IMR-90 (cell line): Measurements from ENCODE around the gene PILRB. TPM values are rescaled to one million over a fixed set of nuclear protein-coding genes. Genes with fewer than 3 reads are reported as not detected.

Source experiments
- ATAC-seq: fragments of 200-7000 bp; cut with Tn5 transposase; 2 replicates; pipeline ENCODE4 v1.9.1; 2020; ENCODE audit warnings: low read depth, mild to moderate bottlenecking, moderate library complexity
- BruUV-seq: library from RNA; stranded (reverse); fragments of 400-500 nt; replicated peaks from 2 replicates; lab custom pipeline; 2021; lab: Mats Ljungman, UMichigan
- CTCF ChIA-PET: fragments of 300-600 bp; formaldehyde crosslinking; extraction: SDS; loops from one replicate; lab custom pipeline; 2021; ENCODE audit warnings: antibody characterized with exemption; lab: Yijun Ruan, JAX
- POLR2A ChIA-PET: fragments of 300-600 bp; sonication (Branson Sonifier 250); formaldehyde crosslinking; loops from one replicate; lab custom pipeline; 2022; ENCODE audit warnings: antibody characterized with exemption; ENCODE audit not compliant: unreplicated experiment; lab: Charles Lee
- DNase-seq: peaks from one replicate; pipeline ENCODE4 v3.0.0; 2013
- H2AFZ ChIP-seq: replicated peaks from 2 replicates; pipeline ENCODE3; 2013; ENCODE audit warnings: low read length, mild to moderate bottlenecking; ENCODE audit not compliant: poor library complexity
- H2AK5ac ChIP-seq: 2 replicates; pipeline ENCODE4 v1.6.1; 2013; ENCODE audit warnings: low read depth, low read length, inconsistent platforms
- H2AK9ac ChIP-seq: replicated peaks from 2 replicates; pipeline ENCODE3; 2013; ENCODE audit warnings: mild to moderate bottlenecking, low read depth, low read length, moderate library complexity; ENCODE audit not compliant: poor library complexity
- H2BK120ac ChIP-seq: 2 replicates; pipeline ENCODE4 v1.6.1; 2013; ENCODE audit warnings: low read depth, low read length, inconsistent platforms
- H2BK15ac ChIP-seq: 3 replicates; pipeline ENCODE4 v1.6.1; 2013; ENCODE audit warnings: low read depth, low read length, inconsistent platforms
- H2BK20ac ChIP-seq: 2 replicates; pipeline ENCODE4 v1.6.1; 2013; ENCODE audit warnings: low read depth, mild to moderate bottlenecking, inconsistent platforms, low read length, moderate library complexity
- H2BK5ac ChIP-seq: 2 replicates; pipeline ENCODE4 v1.6.1; 2013; ENCODE audit warnings: mild to moderate bottlenecking, low read depth, low read length, inconsistent platforms; ENCODE audit not compliant: poor library complexity, severe bottlenecking
- H3K14ac ChIP-seq: replicated peaks from 2 replicates; pipeline ENCODE4 v1.6.1; 2013; ENCODE audit warnings: low read depth, low read length, inconsistent platforms
- H3K18ac ChIP-seq: 2 replicates; pipeline ENCODE4 v1.6.1; 2013; ENCODE audit warnings: low read depth, low read length, control low read depth
- H3K23ac ChIP-seq: 2 replicates; pipeline ENCODE4 v1.6.1; 2013; ENCODE audit warnings: low read depth, low read length, inconsistent platforms
- H3K27ac ChIP-seq: 2 replicates; pipeline ENCODE4 v1.5.1; 2013; ENCODE audit warnings: mild to moderate bottlenecking, control low read depth, low read length; ENCODE audit not compliant: insufficient read depth
- H3K27me3 ChIP-seq: 2 replicates; pipeline ENCODE4 v1.6.1; 2013; ENCODE audit warnings: low read length; ENCODE audit not compliant: control insufficient read depth, insufficient read depth
- H3K36me3 ChIP-seq: 2 replicates; pipeline ENCODE4 v1.6.1; 2013; ENCODE audit warnings: low read length, mixed read lengths; ENCODE audit not compliant: control insufficient read depth, insufficient read depth
- H3K4ac ChIP-seq: 2 replicates; pipeline ENCODE4 v1.6.1; 2013; ENCODE audit warnings: low read depth, low read length, inconsistent platforms
- H3K4me1 ChIP-seq: 2 replicates; pipeline ENCODE4 v1.6.1; 2013; ENCODE audit warnings: low read length, mixed read lengths; ENCODE audit not compliant: control insufficient read depth, insufficient read depth
- H3K4me2 ChIP-seq: 2 replicates; pipeline ENCODE4 v1.6.1; 2013; ENCODE audit warnings: low read depth, mild to moderate bottlenecking, control low read depth, low read length, moderate library complexity
- H3K4me3 ChIP-seq: 2 replicates; pipeline ENCODE4 v1.5.1; 2013; ENCODE audit warnings: low read depth, mild to moderate bottlenecking, control low read depth, low read length, moderate library complexity; ENCODE audit not compliant: insufficient read depth
- H3K56ac ChIP-seq: 2 replicates; pipeline ENCODE4 v1.6.1; 2013; ENCODE audit warnings: low read length, inconsistent platforms; ENCODE audit not compliant: insufficient read depth; ENCODE audit errors: extremely low read depth
- H3K79me1 ChIP-seq, 2 experiments: 2 replicates each; pipeline ENCODE4 v1.6.1; 2013; ENCODE audit warnings: low read length in 2 of 2, inconsistent platforms in 1 of 2, low read depth in 1 of 2
- H3K9ac ChIP-seq: 2 replicates; pipeline ENCODE4 v1.6.1; 2013; ENCODE audit warnings: low read depth, low read length, control low read depth
- H3K9me1 ChIP-seq: 2 replicates; pipeline ENCODE4 v1.6.1; 2013; ENCODE audit warnings: low read length, inconsistent platforms; ENCODE audit not compliant: insufficient read depth
- H3K9me3 ChIP-seq: 2 replicates; pipeline ENCODE4 v1.6.1; 2013; ENCODE audit warnings: low read length; ENCODE audit not compliant: control insufficient read depth, insufficient read depth
- H4K20me1 ChIP-seq: 2 replicates; pipeline ENCODE4 v1.6.1; 2013; ENCODE audit warnings: low read length, inconsistent platforms; ENCODE audit not compliant: insufficient read depth
- H4K5ac ChIP-seq: 2 replicates; pipeline ENCODE4 v1.6.1; 2013; ENCODE audit warnings: mild to moderate bottlenecking, low read depth, low read length, control low read depth
- H4K8ac ChIP-seq, 2 experiments: 2 replicates each; pipeline ENCODE4 v1.6.1; 2013; ENCODE audit warnings: low read depth in 2 of 2, low read length in 2 of 2, control low read depth in 1 of 2, inconsistent platforms in 1 of 2
- H4K91ac ChIP-seq: 2 replicates; pipeline ENCODE4 v1.6.1; 2013; ENCODE audit warnings: low read depth, low read length, inconsistent platforms; ENCODE audit not compliant: insufficient read depth
- ELK1 ChIP-seq: fragments of 150-350 bp; IDR thresholded peaks from 2 replicates; pipeline ENCODE4 v1.6.1; 2016; ENCODE audit warnings: low read depth, mild to moderate bottlenecking, low read length, moderate library complexity, borderline replicate concordance
- dilution Hi-C: fragments of 300-500 bp; cut with HindIII; formaldehyde crosslinking; loops from one replicate; pipeline ENCODE4 v1.14.3; 2018; ENCODE audit warnings: low sequenced_read_pairs; ENCODE audit not compliant: unreplicated experiment
- in situ Hi-C: fragments of 300-500 bp; cut with MboI; formaldehyde crosslinking; loops from 3 replicates; pipeline ENCODE4 v1.14.3; 2019; ENCODE audit warnings: low sequenced_read_pairs, inconsistent platforms, mixed read lengths
- intact Hi-C: fragments of 100-400 bp; cut with micrococcal nuclease; formaldehyde crosslinking; loops from 2 replicates; pipeline ENCODE4 v1.10.0; 2022
- polyA plus RNA-seq, 3 experiments: library from polyadenylated mRNA; depleted of rRNA; stranded (reverse); fragments of >200 nt; gene quantifications; 2 replicates each; pipeline ENCODE4 v1.2.3, GENCODE V29; 2012; ENCODE audit warnings: low replicate concordance in 1 of 3
- total RNA-seq: library from RNA; depleted of rRNA; stranded (reverse); fragments of >200 nt; gene quantifications from 2 replicates; pipeline ENCODE4 v1.2.3, GENCODE V29; 2012

Gene PILRB
- total and polyA plus RNA-seq, 2 of the 4 experiments (the other 2 are of a cell fraction) = 3.4 to 22.2 TPM

GRCh38 chr7:100346921-100347320 lies 11.0 kb upstream of the PILRB start:
- Histone ChIP-seq H2BK15ac (no peak overlapping the region), H3K4me1 (peaks cover 4% of the 10 kb centered on the region), H3K79me1 (peaks cover 20 to 32% of the 10 kb centered on the region in 2 experiments), H3K27me3 (no peaks in the 10 kb centered on the region), H3K56ac (no peak overlapping the region), H2BK20ac (no peak overlapping the region), H3K27ac (no peak overlapping the region), H2AK9ac (no peak overlapping the region), H2AK5ac (no peak overlapping the region), H4K20me1 (peaks cover 4% of the 10 kb centered on the region), H3K18ac (no peak overlapping the region), H3K9me1 (no peaks in the 10 kb centered on the region), H3K4me3 (no peak overlapping the region), H3K4me2 (no peak overlapping the region), H3K23ac (no peak overlapping the region), H3K36me3 (peaks cover 48% of the 10 kb centered on the region), H2AFZ (no peak overlapping the region), H2BK5ac (no peak overlapping the region), H3K14ac (no peak overlapping the region), H3K9ac (no peak overlapping the region), H2BK120ac (no peak overlapping the region), H4K5ac (no peak overlapping the region), H4K8ac (no peak overlapping the region), H4K91ac (no peak overlapping the region), H3K4ac (no peak overlapping the region), H3K9me3 (no peaks in the 10 kb centered on the region)
- no peak for ATAC-seq
- ChIA-PET POLR2A (interaction anchor here (0.6 kb wide), 1 partner anchor 505 kb away, joined by 3 read pairs; the partner anchor contains the start of gene SLC12A9), CTCF (no interaction called here)
- dilution Hi-C loops (no loop called here), in situ Hi-C loops (loop anchor here (10.0 kb wide), 1 partner anchor 212 kb away; no protein-coding TSS in a partner anchor), intact Hi-C loops (no loop called here)
- no peak for DNase-seq
- BruUV-seq = no TSS peak
- no peak for TF ChIP-seq ELK1
